Heart left ventricle (tissue), 13 donors: ENCODE results near the gene KCNK15.
A peak's percentile ranks its signal among the peaks of the same experiment; 100 is the strongest.

Experiments used
- POLR2A ChIP-seq, 2 donors: fragments of 450-650 bp; IDR thresholded peaks; one replicate each; pipeline ENCODE4 v1.6.1; 2017; ENCODE audit warnings: antibody characterized with exemption in 2 of 2, mild to moderate bottlenecking in 2 of 2, moderate library complexity in 2 of 2
- TF ChIP-seq, protein P1 (sequence below), 12 donors: fragments of 200-600 bp; sonication (generic) in 4 of 12; IDR thresholded peaks; one replicate each; pipeline versions ENCODE4 v1.5.0 to v1.8.0; 2018 to 2022; ENCODE audit warnings: antibody characterized with exemption in 12 of 12, mild to moderate bottlenecking in 5 of 12
- donor health status: ischemic (EF 13 %, LVEDD 7.1; RV severe dilation, severe dysfunction).
- donor health status: DM: no; HTN: yes; CAD: no.
- donor health status: DM: no; HTN: no; CAD: no.
- donor health status: ischemic (EF 25% LVEDD 6.9; RV normal size, moderate dysfunction).
- donor health status: ischemic (EF 25% LVEDD 5.7; RV mildly dilated, moderate dysfunction).
- donor health status: ischemic (EF 35%, LVEDD 5.7; RV mildly dilated, moderate dysfunction).
- donor health status: nonischemic (EF 11% LVEDD 7.7; RV severe dilation, severe dysfunction).
- donor health status: DM: yes; HTN: yes; CAD: no.
- donor health status: PGD.
- donor health status: ischemic (EF 29% LVEDD 5.4; RV normal size, mild dysfunction).
- donor health status: nonischemic (EF 23%, LVEDD 6.1; RV moderate dilation, normal function).

DNA sequence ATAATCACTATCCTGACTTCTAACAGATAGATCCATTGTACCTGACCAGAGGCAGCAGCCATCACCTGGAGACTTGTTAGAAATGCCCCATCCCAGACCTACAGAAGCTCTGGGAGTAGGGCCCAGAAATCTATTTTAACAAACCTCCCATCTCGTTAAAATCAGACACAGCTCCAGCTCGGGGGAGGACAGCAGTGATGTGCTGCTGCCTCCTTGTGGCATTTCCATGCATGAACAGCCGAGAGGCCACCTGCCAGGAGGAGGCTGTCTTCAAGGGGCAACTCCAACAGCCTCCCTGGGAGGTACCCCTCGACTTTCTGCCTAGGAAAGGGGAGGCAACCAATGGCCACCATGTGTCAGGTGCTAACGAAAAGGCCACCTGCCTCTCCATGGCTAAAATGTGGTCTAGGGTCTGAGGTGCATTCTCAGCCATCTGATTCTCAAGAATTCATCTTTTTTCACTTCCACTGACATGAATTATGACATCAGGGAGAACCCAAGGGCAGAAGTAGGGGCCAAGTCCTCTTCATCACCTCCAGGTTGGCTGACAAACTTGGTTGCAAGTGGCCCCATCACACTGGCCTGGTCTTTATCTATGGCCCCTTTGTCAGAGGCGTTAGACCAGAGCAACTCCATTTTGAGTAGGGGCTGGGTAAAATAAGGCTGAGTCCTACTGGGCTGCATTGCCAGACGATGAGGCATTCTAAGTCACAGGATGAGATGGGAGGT, 12.2 kb upstream of the KCNK15 start:
- TF ChIP-seq POLR2A (IDR thresholded peaks at IDR 0.05) = no peak
- TF ChIP-seq, protein P1, sequence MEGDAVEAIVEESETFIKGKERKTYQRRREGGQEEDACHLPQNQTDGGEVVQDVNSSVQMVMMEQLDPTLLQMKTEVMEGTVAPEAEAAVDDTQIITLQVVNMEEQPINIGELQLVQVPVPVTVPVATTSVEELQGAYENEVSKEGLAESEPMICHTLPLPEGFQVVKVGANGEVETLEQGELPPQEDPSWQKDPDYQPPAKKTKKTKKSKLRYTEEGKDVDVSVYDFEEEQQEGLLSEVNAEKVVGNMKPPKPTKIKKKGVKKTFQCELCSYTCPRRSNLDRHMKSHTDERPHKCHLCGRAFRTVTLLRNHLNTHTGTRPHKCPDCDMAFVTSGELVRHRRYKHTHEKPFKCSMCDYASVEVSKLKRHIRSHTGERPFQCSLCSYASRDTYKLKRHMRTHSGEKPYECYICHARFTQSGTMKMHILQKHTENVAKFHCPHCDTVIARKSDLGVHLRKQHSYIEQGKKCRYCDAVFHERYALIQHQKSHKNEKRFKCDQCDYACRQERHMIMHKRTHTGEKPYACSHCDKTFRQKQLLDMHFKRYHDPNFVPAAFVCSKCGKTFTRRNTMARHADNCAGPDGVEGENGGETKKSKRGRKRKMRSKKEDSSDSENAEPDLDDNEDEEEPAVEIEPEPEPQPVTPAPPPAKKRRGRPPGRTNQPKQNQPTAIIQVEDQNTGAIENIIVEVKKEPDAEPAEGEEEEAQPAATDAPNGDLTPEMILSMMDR (IDR thresholded peaks at IDR 0.05) = peak; percentile 81 to 97 (median 92)
